Mucosa of descending colon (tissue), 3 donors: Measurements from ENCODE around the gene AVL9. TPM values are rescaled to one million over a fixed set of nuclear protein-coding genes. Genes with fewer than 3 reads are reported as not detected.

ENCODE experiments used
- ATAC-seq: fragments of 200-7000 bp; cut with Tn5 transposase; one replicate; pipeline ENCODE4 v1.9.1; 2020; ENCODE audit warnings: mild to moderate bottlenecking, moderate library complexity
- DNase-seq, 3 donors: peaks; one replicate each; pipeline ENCODE4 v3.0.0-alpha.2; 2020
- H3K36me3 ChIP-seq: fragments of 200-600 bp; one replicate; pipeline ENCODE4 v1.8.0; 2021; ENCODE audit warnings: low read depth, mild to moderate bottlenecking
- H3K4me1 ChIP-seq: fragments of 200-600 bp; one replicate; pipeline ENCODE4 v1.8.0; 2021; ENCODE audit warnings: low read depth, mild to moderate bottlenecking
- H3K4me3 ChIP-seq: fragments of 200-600 bp; one replicate; pipeline ENCODE4 v1.8.0; 2021; ENCODE audit warnings: mild to moderate bottlenecking
- H3K9me3 ChIP-seq: fragments of 200-600 bp; one replicate; pipeline ENCODE4 v1.8.0; 2021; ENCODE audit warnings: mild to moderate bottlenecking
- CTCF ChIP-seq: fragments of 200-600 bp; IDR thresholded peaks from one replicate; pipeline ENCODE4 v1.8.0; 2022; ENCODE audit warnings: antibody characterized with exemption, mild to moderate bottlenecking
- intact Hi-C, 2 donors: fragments of 100-400 bp; cut with DNase I in 1 of 2; cut with micrococcal nuclease in 1 of 2; formaldehyde crosslinking; loops; one replicate each; pipeline versions ENCODE4 v1.11.0 to v1.11.1; 2022; cut with DNase I, micrococcal nuclease
- total RNA-seq, 3 donors: library from RNA; stranded (reverse); fragmentation: NEBNext Ultra II Directional in 2 of 3; extraction: Animal tissue kit (Norgen Biotek cat#: 25700) in 2 of 3; gene quantifications; one replicate each; pipeline versions ENCODE4 v1.2.1 to v1.2.4, GENCODE V29; 2021 to 2023
- donor health status: DM: no; HTN: no; CAD: no; lungs with moderate emphysema.
- donor health status: DM: no; HTN: no; CAD: no.
- donor health status: DM: no; HTN: yes; CAD: no.

Gene AVL9
- total RNA-seq, 3 donors from 2014 or later = 56.7 to 81.2 (median 74.5) TPM

- intact Hi-C loops = loop anchor here in 1 of 2 donors (10.0 kb wide), 1 partner anchor 257 kb away; no protein-coding TSS in a partner anchor
- Histone ChIP-seq H3K9me3 (no peaks in the 10 kb centered on the region), H3K4me1 (no peaks in the 10 kb centered on the region), H3K4me3 (no peak overlapping the region), H3K36me3 (no peaks in the 10 kb centered on the region)
- ATAC-seq (no peak), DNase-seq (no peak)
- no peak for TF ChIP-seq CTCF
Measured at GRCh38 chr7:32472015-32472414, 23.3 kb upstream of the AVL9 start.

- intact Hi-C loops = loop anchor here in 1 of 2 donors (10.0 kb wide), 1 partner anchor 259 kb away; no protein-coding TSS in a partner anchor
- ATAC-seq (no peak), DNase-seq (no peak)
- no peaks in the 10 kb centered on the region for H3K36me3 ChIP-seq
- H3K4me1 ChIP-seq = no peaks in the 10 kb centered on the region
- no peaks in the 10 kb centered on the region for H3K9me3 ChIP-seq
- H3K4me3 ChIP-seq = no peak overlapping the region
- no peak for TF ChIP-seq CTCF
Measured at GRCh38 chr7:32474008-32474407, 21.3 kb upstream of the AVL9 start.

GRCh38 chr7:32476816-32477648 lies 18.3 kb upstream of the AVL9 start:
- intact Hi-C loops = loop anchor here in 1 of 2 donors (10.0 kb wide), 1 partner anchor 262 kb away; no protein-coding TSS in a partner anchor
- Histone ChIP-seq H3K4me3 (no peak overlapping the region), H3K4me1 (no peaks in the 10 kb centered on the region), H3K9me3 (no peaks in the 10 kb centered on the region), H3K36me3 (no peaks in the 10 kb centered on the region)
- no peak for DNase-seq
- no peak for TF ChIP-seq CTCF
- ATAC-seq = no peak

- Histone ChIP-seq H3K36me3 (no peaks in the 10 kb centered on the region), H3K9me3 (no peaks in the 10 kb centered on the region), H3K4me1 (no peaks in the 10 kb centered on the region), H3K4me3 (no peak overlapping the region)
- intact Hi-C loops = loop anchor here in 1 of 2 donors (10.0 kb wide), 1 partner anchor 263 kb away; no protein-coding TSS in a partner anchor
- no peak for ATAC-seq
- DNase-seq = no peak
- no peak for TF ChIP-seq CTCF
Measured at GRCh38 chr7:32477649-32477980, 17.7 kb upstream of the AVL9 start.

GRCh38 chr7:32479574-32480200 lies 15.6 kb upstream of the AVL9 start:
- H3K4me3 ChIP-seq = no peak overlapping the region
- peak; percentile 59 for ATAC-seq
- no peaks in the 10 kb centered on the region for H3K9me3 ChIP-seq
- no peaks in the 10 kb centered on the region for H3K4me1 ChIP-seq
- TF ChIP-seq CTCF = peak; percentile 56
- intact Hi-C loops = loop anchor here in 1 of 2 donors (10.0 kb wide), 1 partner anchor 265 kb away; no protein-coding TSS in a partner anchor
- peak in 1 of 3 donors; percentile 51 for DNase-seq
- no peaks in the 10 kb centered on the region for H3K36me3 ChIP-seq
